WTC11 (cell line): ENCODE results near the gene LHX4. TPM values are rescaled to one million over a fixed set of nuclear protein-coding genes. Genes with fewer than 3 reads are reported as not detected.

ENCODE experiments used
- ATAC-seq: fragments of 200-7000 bp; cut with Tn5 transposase; 2 replicates; pipeline ENCODE4 v1.10.0; 2021; ENCODE audit warnings: mild to moderate bottlenecking, moderate library complexity
- CTCF ChIA-PET: fragments of 300-600 bp; sonication (Branson Sonifier 250); formaldehyde crosslinking; loops from one replicate; lab custom pipeline; 2021; ENCODE audit warnings: antibody characterized with exemption; lab: Charles Lee
- POLR2A ChIA-PET: fragments of 350-600 bp; sonication (Branson Sonifier 250); formaldehyde crosslinking; loops from one replicate; lab custom pipeline; 2021; ENCODE audit warnings: antibody characterized with exemption; lab: Charles Lee
- DNase-seq: peaks from one replicate; pipeline ENCODE4 v3.0.0; 2021; ENCODE audit warnings: low spot score
- H3K27ac Mint-ChIP-seq: 2 replicates; pipeline ENCODE4 v1.8.0; 2021; ENCODE audit warnings: mixed read lengths
- H3K27me3 Mint-ChIP-seq: 2 replicates; pipeline ENCODE4 v1.8.0; 2021; ENCODE audit warnings: low read depth, mild to moderate bottlenecking, moderate library complexity, mixed read lengths
- H3K36me3 Mint-ChIP-seq: 2 replicates; pipeline ENCODE4 v1.8.0; 2021; ENCODE audit warnings: mixed read lengths
- H3K4me1 Mint-ChIP-seq: 2 replicates; pipeline ENCODE4 v1.8.0; 2022; ENCODE audit warnings: mixed read lengths
- H3K4me3 Mint-ChIP-seq: 2 replicates; pipeline ENCODE4 v1.8.0; 2021; ENCODE audit warnings: mild to moderate bottlenecking, moderate library complexity, mixed read lengths
- H3K9me3 Mint-ChIP-seq: 2 replicates; pipeline ENCODE4 v1.8.0; 2021; ENCODE audit warnings: mixed read lengths
- ARID4B ChIP-seq: sonication (generic); formaldehyde crosslinking; IDR thresholded peaks from 2 replicates; pipeline ENCODE4 v1.8.0; 2023; ENCODE audit warnings: missing genetic modification reagents, mild to moderate bottlenecking, borderline replicate concordance
- CBFB ChIP-seq: sonication (generic); formaldehyde crosslinking; IDR thresholded peaks from 2 replicates; pipeline ENCODE4 v1.8.1; 2022; ENCODE audit warnings: mild to moderate bottlenecking, low read depth, missing genetic modification reagents
- E2F1 ChIP-seq: sonication (generic); formaldehyde crosslinking; IDR thresholded peaks from 2 replicates; pipeline ENCODE4 v1.8.0; 2022; ENCODE audit warnings: mild to moderate bottlenecking, missing genetic modification reagents
- FOXK1 ChIP-seq: sonication (generic); formaldehyde crosslinking; IDR thresholded peaks from 2 replicates; pipeline ENCODE4 v1.8.0; 2022; ENCODE audit warnings: mild to moderate bottlenecking, moderate library complexity, missing genetic modification reagents
- HMGA2 ChIP-seq: fragments of 250-450 bp; sonication (Bioruptor Pico); IDR thresholded peaks from 2 replicates; pipeline ENCODE4 v1.4.0; 2021; ENCODE audit warnings: mild to moderate bottlenecking, moderate library complexity
- HMGXB4 ChIP-seq: sonication (generic); formaldehyde crosslinking; IDR thresholded peaks from 2 replicates; pipeline ENCODE4 v1.8.1; 2023; ENCODE audit warnings: mild to moderate bottlenecking, moderate library complexity, missing genetic modification reagents
- JAZF1 ChIP-seq: fragments of 250-450 bp; sonication (Bioruptor Pico); IDR thresholded peaks from 2 replicates; pipeline ENCODE4 v1.9.0; 2021; ENCODE audit warnings: moderate library complexity, mild to moderate bottlenecking, inconsistent platforms
- MAX ChIP-seq: sonication (generic); formaldehyde crosslinking; IDR thresholded peaks from 2 replicates; pipeline ENCODE4 v1.8.0; 2022; ENCODE audit warnings: mild to moderate bottlenecking, missing genetic modification reagents
- TCF7 ChIP-seq: sonication (generic); formaldehyde crosslinking; IDR thresholded peaks from 2 replicates; pipeline ENCODE4 v1.8.0; 2022; ENCODE audit warnings: mild to moderate bottlenecking, low read depth, missing genetic modification reagents, moderate library complexity
- ZBTB43 ChIP-seq: sonication (generic); formaldehyde crosslinking; IDR thresholded peaks from 2 replicates; pipeline ENCODE4 v1.8.1; 2023; ENCODE audit warnings: mild to moderate bottlenecking, missing genetic modification reagents
- ZNF423 ChIP-seq: fragments of 250-450 bp; sonication (Bioruptor Pico); IDR thresholded peaks from 2 replicates; pipeline ENCODE4 v2.1.2; 2022; ENCODE audit warnings: mild to moderate bottlenecking, moderate library complexity
- ZNF671 ChIP-seq: fragments of 250-450 bp; sonication (Bioruptor Pico); IDR thresholded peaks from 2 replicates; pipeline ENCODE4 v1.8.0; 2021; ENCODE audit warnings: mild to moderate bottlenecking
- total RNA-seq: library from RNA; stranded (reverse); gene quantifications from 3 replicates; pipeline ENCODE4 v1.2.3, GENCODE V29; 2021
- TF ChIP-seq, protein P1 (sequence below): sonication (generic); formaldehyde crosslinking; IDR thresholded peaks from 2 replicates; pipeline ENCODE4 v1.8.1; 2022; ENCODE audit warnings: low read depth, mild to moderate bottlenecking, moderate library complexity, missing genetic modification reagents, borderline replicate concordance
- TF ChIP-seq, protein P2 (sequence below): sonication (generic); formaldehyde crosslinking; conservative IDR thresholded peaks from 2 replicates; pipeline ENCODE4 v1.8.1; 2022; ENCODE audit warnings: mild to moderate bottlenecking, missing genetic modification reagents
- TF ChIP-seq, protein P3 (sequence below): sonication (generic); formaldehyde crosslinking; IDR thresholded peaks from 2 replicates; pipeline ENCODE4 v1.8.1; 2023; ENCODE audit warnings: mild to moderate bottlenecking, missing genetic modification reagents, moderate library complexity
- TF ChIP-seq, protein P4 (sequence below): sonication (generic); formaldehyde crosslinking; IDR thresholded peaks from 2 replicates; pipeline ENCODE4 v1.8.0; 2023; ENCODE audit warnings: mild to moderate bottlenecking, missing genetic modification reagents

The LHX4 gene
- total RNA-seq, 1 experiment from 2014 or later, result 19.2 TPM

DNA sequence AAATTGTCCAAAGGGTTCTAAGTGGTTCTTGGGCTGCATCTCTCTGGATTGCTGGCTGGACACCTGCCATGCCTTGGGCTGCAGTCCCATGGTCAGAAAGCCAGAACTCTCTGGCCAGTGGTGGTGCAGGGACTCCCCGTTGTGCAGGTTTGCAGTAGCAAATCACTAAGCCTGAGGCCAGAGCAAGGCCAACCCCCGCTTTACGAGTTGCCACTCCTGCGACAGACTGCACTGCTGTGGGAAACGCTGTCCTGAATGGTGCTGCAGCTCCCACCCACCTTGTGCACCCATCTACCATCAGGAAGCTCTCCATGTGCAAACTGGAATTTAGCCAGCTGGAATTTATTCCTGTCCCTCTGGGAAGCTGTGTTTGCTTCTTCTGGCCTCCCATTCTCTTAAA lies 45.7 kb downstream of the LHX4 start:
- H3K4me3 Mint-ChIP-seq, result no peak overlapping the region
- ChIA-PET CTCF (no interaction called here), POLR2A (no interaction called here)

More for the DNA sequence above, 45.7 kb downstream of the LHX4 start:
- Mint-ChIP-seq H3K27ac (no peak overlapping the region), H3K36me3 (peaks cover 53% of the 10 kb centered on the region), H3K9me3 (peaks cover 13% of the 10 kb centered on the region), H3K4me1 (peaks cover 37% of the 10 kb centered on the region), H3K27me3 (no peaks in the 10 kb centered on the region)
- TF ChIP-seq ZBTB43 (CRISPR knock-in tag) (no peak), FOXK1 (no peak), MAX (CRISPR knock-in tag) (no peak), CBFB (CRISPR knock-in tag) (no peak), JAZF1 (CRISPR knock-in tag) (no peak), ARID4B (no peak), ZNF423 (no peak), HMGA2 (no peak), TCF7 (CRISPR knock-in tag) (no peak), ZNF671 (CRISPR knock-in tag) (no peak), E2F1 (CRISPR knock-in tag) (no peak), HMGXB4 (CRISPR knock-in tag) (no peak)
- TF ChIP-seq, protein P1, sequence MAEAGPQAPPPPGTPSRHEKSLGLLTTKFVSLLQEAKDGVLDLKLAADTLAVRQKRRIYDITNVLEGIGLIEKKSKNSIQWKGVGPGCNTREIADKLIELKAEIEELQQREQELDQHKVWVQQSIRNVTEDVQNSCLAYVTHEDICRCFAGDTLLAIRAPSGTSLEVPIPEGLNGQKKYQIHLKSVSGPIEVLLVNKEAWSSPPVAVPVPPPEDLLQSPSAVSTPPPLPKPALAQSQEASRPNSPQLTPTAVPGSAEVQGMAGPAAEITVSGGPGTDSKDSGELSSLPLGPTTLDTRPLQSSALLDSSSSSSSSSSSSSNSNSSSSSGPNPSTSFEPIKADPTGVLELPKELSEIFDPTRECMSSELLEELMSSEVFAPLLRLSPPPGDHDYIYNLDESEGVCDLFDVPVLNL, result no peak
- TF ChIP-seq, protein P2, sequence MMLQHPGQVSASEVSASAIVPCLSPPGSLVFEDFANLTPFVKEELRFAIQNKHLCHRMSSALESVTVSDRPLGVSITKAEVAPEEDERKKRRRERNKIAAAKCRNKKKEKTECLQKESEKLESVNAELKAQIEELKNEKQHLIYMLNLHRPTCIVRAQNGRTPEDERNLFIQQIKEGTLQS (CRISPR knock-in tag), result no peak
- TF ChIP-seq, protein P3, sequence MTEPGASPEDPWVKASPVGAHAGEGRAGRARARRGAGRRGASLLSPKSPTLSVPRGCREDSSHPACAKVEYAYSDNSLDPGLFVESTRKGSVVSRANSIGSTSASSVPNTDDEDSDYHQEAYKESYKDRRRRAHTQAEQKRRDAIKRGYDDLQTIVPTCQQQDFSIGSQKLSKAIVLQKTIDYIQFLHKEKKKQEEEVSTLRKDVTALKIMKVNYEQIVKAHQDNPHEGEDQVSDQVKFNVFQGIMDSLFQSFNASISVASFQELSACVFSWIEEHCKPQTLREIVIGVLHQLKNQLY (CRISPR knock-in tag), result no peak
- TF ChIP-seq, protein P4, sequence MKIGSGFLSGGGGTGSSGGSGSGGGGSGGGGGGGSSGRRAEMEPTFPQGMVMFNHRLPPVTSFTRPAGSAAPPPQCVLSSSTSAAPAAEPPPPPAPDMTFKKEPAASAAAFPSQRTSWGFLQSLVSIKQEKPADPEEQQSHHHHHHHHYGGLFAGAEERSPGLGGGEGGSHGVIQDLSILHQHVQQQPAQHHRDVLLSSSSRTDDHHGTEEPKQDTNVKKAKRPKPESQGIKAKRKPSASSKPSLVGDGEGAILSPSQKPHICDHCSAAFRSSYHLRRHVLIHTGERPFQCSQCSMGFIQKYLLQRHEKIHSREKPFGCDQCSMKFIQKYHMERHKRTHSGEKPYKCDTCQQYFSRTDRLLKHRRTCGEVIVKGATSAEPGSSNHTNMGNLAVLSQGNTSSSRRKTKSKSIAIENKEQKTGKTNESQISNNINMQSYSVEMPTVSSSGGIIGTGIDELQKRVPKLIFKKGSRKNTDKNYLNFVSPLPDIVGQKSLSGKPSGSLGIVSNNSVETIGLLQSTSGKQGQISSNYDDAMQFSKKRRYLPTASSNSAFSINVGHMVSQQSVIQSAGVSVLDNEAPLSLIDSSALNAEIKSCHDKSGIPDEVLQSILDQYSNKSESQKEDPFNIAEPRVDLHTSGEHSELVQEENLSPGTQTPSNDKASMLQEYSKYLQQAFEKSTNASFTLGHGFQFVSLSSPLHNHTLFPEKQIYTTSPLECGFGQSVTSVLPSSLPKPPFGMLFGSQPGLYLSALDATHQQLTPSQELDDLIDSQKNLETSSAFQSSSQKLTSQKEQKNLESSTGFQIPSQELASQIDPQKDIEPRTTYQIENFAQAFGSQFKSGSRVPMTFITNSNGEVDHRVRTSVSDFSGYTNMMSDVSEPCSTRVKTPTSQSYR (CRISPR knock-in tag), result no peak
- ATAC-seq, result peak; percentile 8; the same call in 1 of the 2 replicates
- DNase-seq, result no peak
